CD1c-positive myeloid dendritic cell (primary cell): ENCODE data around the gene HVCN1.
A peak's percentile ranks its signal among the peaks of the same experiment; 100 is the strongest.
"Not testable (repeated sequence)": the region's sequence is repeated elsewhere in the genome, so short reads cannot be mapped to it uniquely, and the experiment has no call there.

Experiments
- DNase-seq: peaks from one replicate; pipeline ENCODE4 v3.0.0-alpha.2; 2016; ENCODE audit errors: extremely low spot score

HVCN1 gene

GRCh38 chr12:110688446-110689280 is at the start of gene HVCN1:
TSS of gene HVCN1 (minus strand) at chr12:110689115. CDS start at chr12:110683245, 5,870 bp downstream.
- DNase-seq = peak; percentile 32

GRCh38 chr12:110737532-110737931 is 48.6 kb upstream of the HVCN1 start:
- no peak for DNase-seq

- DNase-seq = not testable (repeated sequence)
These were observed 48.1 kb upstream of the HVCN1 start for GRCh38 chr12:110737016-110737415.

GRCh38 chr12:110733900-110734299 is 45.0 kb upstream of the HVCN1 start:
- DNase-seq = no peak

- no peak for DNase-seq
These were observed 44.3 kb upstream of the HVCN1 start for GRCh38 chr12:110733089-110733715.

GRCh38 chr12:110732572-110732971 is 43.7 kb upstream of the HVCN1 start:
- DNase-seq = no peak

GRCh38 chr12:110731479-110731878 is 42.6 kb upstream of the HVCN1 start:
- no peak for DNase-seq

- DNase-seq = no peak
These were observed 39.7 kb upstream of the HVCN1 start for GRCh38 chr12:110728628-110729027.

- no peak for DNase-seq
These were observed 37.9 kb upstream of the HVCN1 start for GRCh38 chr12:110726708-110727369.

- DNase-seq = no peak
These were observed 37.1 kb upstream of the HVCN1 start for GRCh38 chr12:110726028-110726427.

- no peak for DNase-seq
These were observed 36.4 kb upstream of the HVCN1 start for GRCh38 chr12:110725267-110725666.

GRCh38 chr12:110722892-110723291 is 34.0 kb upstream of the HVCN1 start:
- not testable (repeated sequence) for DNase-seq

GRCh38 chr12:110721570-110721969 is 32.7 kb upstream of the HVCN1 start:
- no peak for DNase-seq

- DNase-seq = no peak
These were observed 31.6 kb upstream of the HVCN1 start for GRCh38 chr12:110720516-110720915.

GRCh38 chr12:110718222-110718908 is 29.4 kb upstream of the HVCN1 start:
- DNase-seq = no peak

- DNase-seq = no peak
These were observed 28.1 kb upstream of the HVCN1 start for GRCh38 chr12:110717037-110717436.

- DNase-seq = no peak
These were observed 20.0 kb upstream of the HVCN1 start for GRCh38 chr12:110708917-110709316.

GRCh38 chr12:110705309-110705708 is 16.4 kb upstream of the HVCN1 start:
- no peak for DNase-seq

- DNase-seq = no peak
These were observed 15.8 kb upstream of the HVCN1 start for GRCh38 chr12:110704750-110705149.

- DNase-seq = no peak
These were observed 15.3 kb upstream of the HVCN1 start for GRCh38 chr12:110704231-110704630.

GRCh38 chr12:110702081-110702480 is 13.2 kb upstream of the HVCN1 start:
- DNase-seq = no peak
